MM.1S (cell line): ENCODE measurements around the gene KDM4C.

Source experiments
- DNase-seq: peaks from one replicate; pipeline ENCODE4 v3.0.0-alpha.2; 2015
- H2AFZ ChIP-seq: fragments of 300-600 bp; sonication (generic); 2 replicates; pipeline ENCODE4 v1.6.0; 2016; ENCODE audit warnings: antibody characterized with exemption, low read length
- H3F3A ChIP-seq: fragments of 300-600 bp; sonication (generic); 2 replicates; pipeline ENCODE4 v1.6.1; 2016; ENCODE audit warnings: mild to moderate bottlenecking, antibody characterized with exemption, low read length, moderate library complexity, mixed read lengths; ENCODE audit not compliant: insufficient read depth
- H3K27ac ChIP-seq: fragments of 300-600 bp; sonication (generic); 2 replicates; pipeline ENCODE4 v1.5.1; 2016; ENCODE audit warnings: mild to moderate bottlenecking, low read length
- H3K27me3 ChIP-seq: fragments of 300-600 bp; sonication (generic); replicated peaks from 2 replicates; pipeline ENCODE4 v1.6.0; 2016; ENCODE audit warnings: low read length; ENCODE audit not compliant: insufficient read depth
- H3K36me3 ChIP-seq: fragments of 300-600 bp; sonication (generic); replicated peaks from 2 replicates; pipeline ENCODE4 v1.6.1; 2016; ENCODE audit warnings: mild to moderate bottlenecking, low read length, mixed read lengths; ENCODE audit not compliant: insufficient read depth
- H3K4me1 ChIP-seq: fragments of 300-600 bp; sonication (generic); 2 replicates; pipeline ENCODE4 v1.6.1; 2016; ENCODE audit warnings: low read length, mixed read lengths
- H3K4me2 ChIP-seq: fragments of 300-600 bp; sonication (generic); 2 replicates; pipeline ENCODE4 v1.6.0; 2016; ENCODE audit warnings: low read depth, low read length
- H3K4me3 ChIP-seq: fragments of 300-600 bp; sonication (generic); 2 replicates; pipeline ENCODE4 v1.5.1; 2016; ENCODE audit warnings: low read length, mixed read lengths
- H3K79me2 ChIP-seq: fragments of 300-600 bp; sonication (generic); 2 replicates; pipeline ENCODE4 v1.6.1; 2016; ENCODE audit warnings: mixed run types, low read length, mixed read lengths
- H3K9ac ChIP-seq: fragments of 300-600 bp; sonication (generic); 2 replicates; pipeline ENCODE4 v1.6.1; 2016; ENCODE audit warnings: low read length, mixed read lengths
- H3K9me2 ChIP-seq: fragments of 300-600 bp; sonication (generic); replicated peaks from 2 replicates; pipeline ENCODE4 v1.6.1; 2016; ENCODE audit warnings: mild to moderate bottlenecking, low read length, mixed read lengths; ENCODE audit not compliant: insufficient read depth
- H3K9me3 ChIP-seq: fragments of 300-600 bp; sonication (generic); replicated peaks from 2 replicates; pipeline ENCODE4 v1.6.1; 2016; ENCODE audit warnings: mild to moderate bottlenecking, low read length, mixed read lengths; ENCODE audit not compliant: insufficient read depth
- H4K20me1 ChIP-seq: fragments of 300-600 bp; sonication (generic); 2 replicates; pipeline ENCODE4 v1.6.1; 2016; ENCODE audit warnings: mild to moderate bottlenecking, low read length, moderate library complexity, mixed read lengths; ENCODE audit not compliant: insufficient read depth
- EZH2 ChIP-seq: fragments of 300-600 bp; sonication (generic); optimal IDR thresholded peaks from 2 replicates; pipeline ENCODE3; 2017; ENCODE audit warnings: low read depth, mild to moderate bottlenecking, antibody characterized with exemption, low read length, mixed read lengths
- EZH2phosphoT487 ChIP-seq: fragments of 300-600 bp; sonication (generic); IDR thresholded peaks from 2 replicates; pipeline ENCODE4 v1.6.1; 2018; ENCODE audit warnings: antibody characterized with exemption, low read length
- TF ChIP-seq, protein P1 (sequence below): fragments of 300-600 bp; sonication (generic); IDR thresholded peaks from 2 replicates; pipeline ENCODE4 v1.5.1; 2016; ENCODE audit warnings: antibody characterized with exemption, low read length, mixed read lengths

KDM4C gene

DNA sequence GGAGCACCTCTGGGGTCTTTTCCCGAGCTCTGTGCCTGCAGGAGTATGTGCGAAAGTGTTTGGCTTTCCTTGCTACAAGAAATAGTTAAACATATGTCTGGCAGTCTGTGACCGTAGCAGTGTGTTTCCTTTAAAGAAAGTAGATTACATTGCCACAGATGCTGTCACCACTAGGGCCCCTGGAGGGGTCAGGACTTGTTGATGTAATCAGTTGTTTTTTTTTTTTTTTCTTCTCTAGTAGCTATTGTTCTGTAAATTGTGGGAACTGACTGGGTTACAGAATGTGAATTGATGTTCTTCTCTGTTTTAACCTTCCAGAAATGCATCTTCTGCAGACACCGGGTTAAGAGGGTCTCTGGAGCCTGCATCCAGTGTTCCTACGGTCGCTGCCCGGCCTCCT is 345.6 kb downstream of the KDM4C start:
- Histone ChIP-seq H4K20me1 (no peaks in the 10 kb centered on the region), H3K36me3 (no peaks in the 10 kb centered on the region), H2AFZ (no peak overlapping the region), H3K4me3 (no peak overlapping the region), H3K9ac (no peak overlapping the region), H3K4me1 (no peaks in the 10 kb centered on the region), H3F3A (no peaks in the 10 kb centered on the region), H3K4me2 (no peak overlapping the region), H3K9me3 (no peaks in the 10 kb centered on the region), H3K9me2 (no peaks in the 10 kb centered on the region), H3K79me2 (no peaks in the 10 kb centered on the region), H3K27me3 (no peaks in the 10 kb centered on the region), H3K27ac (no peak overlapping the region)
- no peak for DNase-seq
- TF ChIP-seq EZH2phosphoT487 (no peak), EZH2 (no peak)
- TF ChIP-seq, protein P1, sequence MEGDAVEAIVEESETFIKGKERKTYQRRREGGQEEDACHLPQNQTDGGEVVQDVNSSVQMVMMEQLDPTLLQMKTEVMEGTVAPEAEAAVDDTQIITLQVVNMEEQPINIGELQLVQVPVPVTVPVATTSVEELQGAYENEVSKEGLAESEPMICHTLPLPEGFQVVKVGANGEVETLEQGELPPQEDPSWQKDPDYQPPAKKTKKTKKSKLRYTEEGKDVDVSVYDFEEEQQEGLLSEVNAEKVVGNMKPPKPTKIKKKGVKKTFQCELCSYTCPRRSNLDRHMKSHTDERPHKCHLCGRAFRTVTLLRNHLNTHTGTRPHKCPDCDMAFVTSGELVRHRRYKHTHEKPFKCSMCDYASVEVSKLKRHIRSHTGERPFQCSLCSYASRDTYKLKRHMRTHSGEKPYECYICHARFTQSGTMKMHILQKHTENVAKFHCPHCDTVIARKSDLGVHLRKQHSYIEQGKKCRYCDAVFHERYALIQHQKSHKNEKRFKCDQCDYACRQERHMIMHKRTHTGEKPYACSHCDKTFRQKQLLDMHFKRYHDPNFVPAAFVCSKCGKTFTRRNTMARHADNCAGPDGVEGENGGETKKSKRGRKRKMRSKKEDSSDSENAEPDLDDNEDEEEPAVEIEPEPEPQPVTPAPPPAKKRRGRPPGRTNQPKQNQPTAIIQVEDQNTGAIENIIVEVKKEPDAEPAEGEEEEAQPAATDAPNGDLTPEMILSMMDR = no peak

DNA sequence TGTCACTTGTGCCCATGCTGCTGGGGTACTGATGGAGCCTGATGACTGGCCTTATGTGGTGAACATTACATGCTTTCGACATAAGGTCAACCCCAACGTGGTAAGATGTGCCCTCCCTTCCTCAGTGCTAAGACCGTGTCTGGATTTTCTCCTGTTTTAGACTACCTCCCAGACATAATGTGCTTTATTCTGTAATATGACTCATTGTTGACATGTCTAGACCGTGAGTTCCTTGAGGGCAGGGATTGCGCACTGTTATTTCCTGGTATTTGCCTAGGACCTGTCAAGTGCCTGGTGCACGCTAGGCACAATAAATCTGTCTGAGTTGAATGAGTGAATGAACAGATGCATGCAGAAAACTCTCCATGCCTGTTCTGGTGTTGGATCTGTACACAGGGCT is 346.0 kb downstream of the KDM4C start:
- no peak overlapping the region for H2AFZ ChIP-seq
- no peak overlapping the region for H3K27ac ChIP-seq
- no peaks in the 10 kb centered on the region for H3K9me3 ChIP-seq
- no peak overlapping the region for H3K9ac ChIP-seq
- no peaks in the 10 kb centered on the region for H3K27me3 ChIP-seq
- H3K79me2 ChIP-seq = no peaks in the 10 kb centered on the region
- H3K4me3 ChIP-seq = no peak overlapping the region
- no peak for DNase-seq
- H3K9me2 ChIP-seq = no peaks in the 10 kb centered on the region
- TF ChIP-seq EZH2 (no peak), EZH2phosphoT487 (no peak)
- TF ChIP-seq, protein P1 = no peak
- no peaks in the 10 kb centered on the region for H3F3A ChIP-seq
- H3K4me1 ChIP-seq = no peaks in the 10 kb centered on the region
- no peaks in the 10 kb centered on the region for H3K36me3 ChIP-seq
- H3K4me2 ChIP-seq = no peak overlapping the region
- no peaks in the 10 kb centered on the region for H4K20me1 ChIP-seq

DNA sequence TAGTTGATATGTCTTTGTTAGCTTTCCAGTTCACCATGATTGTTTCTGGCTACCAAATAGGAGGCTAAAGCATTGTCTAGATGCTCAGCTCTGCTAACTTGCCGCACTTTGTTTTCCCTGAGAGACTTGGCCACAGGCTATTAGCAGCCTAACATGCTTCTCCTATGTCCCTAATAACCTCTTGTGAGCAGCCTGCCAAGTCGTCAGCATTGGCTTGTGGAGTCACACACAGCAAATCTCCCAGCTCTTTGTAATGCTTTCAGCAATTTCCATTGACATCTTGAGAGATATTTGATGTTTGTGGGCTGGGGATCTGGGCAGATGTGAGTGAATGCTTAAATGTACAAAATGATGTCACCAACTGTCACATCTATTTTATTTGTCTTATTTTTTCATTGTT is 346.9 kb downstream of the KDM4C start:
- no peak overlapping the region for H2AFZ ChIP-seq
- TF ChIP-seq, protein P1 = no peak
- TF ChIP-seq EZH2phosphoT487 (no peak), EZH2 (no peak)
- no peaks in the 10 kb centered on the region for H3K4me1 ChIP-seq
- H3K36me3 ChIP-seq = no peaks in the 10 kb centered on the region
- H3K9me3 ChIP-seq = no peaks in the 10 kb centered on the region
- no peaks in the 10 kb centered on the region for H3K9me2 ChIP-seq
- DNase-seq = no peak
- H3K4me3 ChIP-seq = no peak overlapping the region
- no peaks in the 10 kb centered on the region for H3K79me2 ChIP-seq
- H4K20me1 ChIP-seq = no peaks in the 10 kb centered on the region
- H3K27ac ChIP-seq = no peak overlapping the region
- H3F3A ChIP-seq = no peaks in the 10 kb centered on the region
- no peak overlapping the region for H3K4me2 ChIP-seq
- H3K27me3 ChIP-seq = no peaks in the 10 kb centered on the region
- H3K9ac ChIP-seq = no peak overlapping the region

DNA sequence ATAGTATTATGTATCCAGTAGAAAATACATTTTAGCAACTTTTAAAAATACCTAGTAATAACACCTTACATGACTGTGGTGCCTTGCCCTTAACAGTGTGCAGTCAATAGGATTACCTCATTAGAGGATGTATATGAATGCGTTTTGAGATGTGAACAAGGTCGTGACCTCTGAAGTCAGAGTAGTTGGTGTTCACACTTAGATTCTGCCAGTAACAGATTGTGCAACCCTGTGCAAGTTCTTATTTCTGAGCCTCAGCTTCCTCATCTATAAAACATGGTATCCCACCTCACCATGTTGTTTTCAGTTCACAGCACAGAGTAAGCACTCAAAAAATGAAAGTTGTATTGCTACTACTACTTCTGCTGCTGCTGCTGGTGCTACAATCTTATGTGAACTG is 347.3 kb downstream of the KDM4C start:
- no peaks in the 10 kb centered on the region for H3F3A ChIP-seq
- no peak for DNase-seq

More for the DNA sequence above, 347.3 kb downstream of the KDM4C start:
- no peaks in the 10 kb centered on the region for H4K20me1 ChIP-seq
- H2AFZ ChIP-seq = no peak overlapping the region
- H3K27ac ChIP-seq = no peak overlapping the region
- H3K4me2 ChIP-seq = no peak overlapping the region
- H3K4me1 ChIP-seq = no peaks in the 10 kb centered on the region
- TF ChIP-seq, protein P1 = no peak
- no peak for TF ChIP-seq EZH2
- TF ChIP-seq EZH2phosphoT487 = no peak
- no peaks in the 10 kb centered on the region for H3K27me3 ChIP-seq
- H3K9me3 ChIP-seq = no peaks in the 10 kb centered on the region
- no peaks in the 10 kb centered on the region for H3K79me2 ChIP-seq
- no peaks in the 10 kb centered on the region for H3K36me3 ChIP-seq
- H3K9me2 ChIP-seq = no peaks in the 10 kb centered on the region
- H3K4me3 ChIP-seq = no peak overlapping the region
- no peak overlapping the region for H3K9ac ChIP-seq
